ENCODE measurements around the gene BMPR1A. TPM values are rescaled to one million over a fixed set of nuclear protein-coding genes. Genes with fewer than 3 reads are reported as not detected.

BMPR1A gene
- total RNA-seq, 1 experiment from 2014 or later, result 72.5 TPM

DNA sequence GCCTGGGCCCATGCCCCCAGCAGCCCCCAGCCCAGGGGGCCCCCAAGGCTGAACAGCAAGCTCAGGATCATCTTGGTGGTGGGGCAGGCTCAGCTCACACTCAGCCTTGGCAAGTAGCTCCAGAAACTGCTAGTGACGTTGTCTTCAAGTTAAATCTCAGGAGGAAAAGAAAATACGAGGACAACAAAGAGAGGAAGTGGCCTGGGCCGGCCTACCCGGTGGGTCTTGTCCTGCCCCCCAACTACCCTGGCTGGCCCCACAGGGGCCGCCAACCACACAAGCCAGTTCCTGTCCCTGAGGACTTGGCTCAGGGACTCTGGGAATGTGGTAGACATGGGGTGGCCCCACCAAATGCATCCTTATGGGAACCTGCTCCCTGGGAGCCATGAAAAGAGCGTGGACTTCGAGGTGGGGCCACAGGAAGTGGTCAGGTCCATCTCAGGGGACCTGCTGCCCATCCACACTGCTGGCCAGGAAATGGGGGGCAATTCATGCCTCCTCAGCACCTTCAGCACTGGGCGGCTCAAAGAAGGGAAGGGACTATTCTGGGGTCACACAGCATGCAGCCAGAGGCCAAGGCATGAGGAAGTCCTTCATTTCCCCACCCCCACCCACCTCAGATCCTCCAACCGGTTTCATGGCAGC lies 201.2 kb downstream of the BMPR1A start, which contains the start of gene MMRN2:
TSS of gene MMRN2 (minus strand) at position 145 of the 645 bp plus-strand sequence. CDS start at position 71, 74 bp downstream.
- no peak for DNase-seq (ENCODE audit: low spot score)
- in situ Hi-C loops (cut with HindIII; ENCODE audit: low sequenced_read_pairs), result no loop called here

DNA sequence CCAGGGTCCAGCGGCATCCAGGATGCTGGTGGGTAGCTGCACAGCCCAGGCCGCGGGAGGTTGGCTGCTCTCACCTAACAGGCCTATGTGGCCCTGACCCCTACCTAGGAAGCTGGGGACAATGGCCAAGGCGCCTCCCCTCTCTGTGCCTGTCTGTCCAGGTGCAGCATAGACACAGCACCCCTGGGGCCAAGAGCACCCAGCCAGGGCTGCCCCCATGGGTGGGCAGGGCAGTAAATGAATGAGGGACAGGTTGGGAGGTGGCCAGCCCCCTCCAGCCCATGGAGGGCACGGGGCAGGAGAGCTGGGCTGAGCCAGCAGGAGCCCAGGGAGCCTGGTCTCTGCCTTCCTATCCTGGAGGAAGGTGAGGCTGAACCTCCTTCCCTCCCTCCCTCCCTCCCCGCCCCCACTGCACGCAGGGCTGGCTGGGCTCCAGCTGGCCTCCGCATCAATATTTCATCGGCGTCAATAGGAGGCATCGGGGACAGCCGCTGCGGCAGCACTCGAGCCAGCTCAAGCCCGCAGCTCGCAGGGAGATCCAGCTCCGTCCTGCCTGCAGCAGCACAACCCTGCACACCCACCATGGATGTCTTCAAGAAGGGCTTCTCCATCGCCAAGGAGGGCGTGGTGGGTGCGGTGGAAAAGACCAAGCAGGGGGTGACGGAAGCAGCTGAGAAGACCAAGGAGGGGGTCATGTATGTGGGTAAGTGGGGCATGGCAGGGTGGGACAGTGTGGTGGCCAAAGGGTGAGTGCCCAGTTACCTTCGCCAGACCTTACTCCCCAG lies 201.9 kb downstream of the BMPR1A start, which contains the start of gene SNCG:
TSS of gene SNCG (plus strand) at position 484 of the 785 bp plus-strand sequence. CDS start at position 583, 99 bp downstream.
- no peak for DNase-seq (ENCODE audit: low spot score)

DNA sequence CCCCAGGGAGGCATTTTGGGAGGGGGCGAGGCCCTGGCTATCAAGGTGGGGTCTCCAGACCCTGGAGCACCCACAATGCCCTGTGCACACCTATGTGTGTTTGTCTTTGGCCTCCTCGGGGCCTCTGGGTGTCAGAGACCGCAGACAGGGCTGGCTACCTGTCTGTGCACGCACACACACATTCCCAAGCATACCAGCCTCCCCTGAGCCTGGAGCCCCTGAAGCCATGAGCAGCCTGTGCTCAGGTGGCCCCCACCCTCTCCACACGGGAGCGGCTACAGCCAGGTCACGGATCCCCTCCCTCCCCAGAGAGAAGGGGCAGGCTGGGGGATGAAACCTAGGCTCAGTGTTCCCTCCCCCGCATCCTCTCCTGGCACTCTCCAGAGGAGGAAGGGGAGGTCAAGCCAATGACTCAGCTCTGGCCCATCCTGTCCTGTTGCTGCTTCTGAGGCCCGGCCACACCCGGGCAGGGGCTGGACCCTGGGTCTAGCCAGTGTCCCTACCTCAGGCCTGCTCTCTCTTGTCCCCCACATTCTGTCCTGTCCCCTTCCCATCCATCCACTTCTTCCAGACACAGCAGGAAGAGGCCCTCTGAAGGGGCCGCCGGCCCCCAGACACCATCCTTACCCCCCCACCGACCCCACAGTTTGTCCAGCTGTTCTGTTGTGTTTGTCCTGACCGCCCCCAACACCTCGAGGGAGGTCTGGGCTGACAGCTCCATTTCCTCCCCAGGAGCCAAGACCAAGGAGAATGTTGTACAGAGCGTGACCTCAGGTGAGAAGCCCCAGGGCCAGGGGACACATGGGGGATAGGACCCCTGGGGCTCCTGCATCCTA lies 202.7 kb downstream of the BMPR1A start:
- no peak for DNase-seq (ENCODE audit: low spot score)
- in situ Hi-C loops (cut with HindIII; ENCODE audit: low sequenced_read_pairs), result no loop called here

More for the DNA sequence above, 201.9 kb downstream of the BMPR1A start, which contains the start of gene SNCG:
- in situ Hi-C loops (cut with HindIII; ENCODE audit: low sequenced_read_pairs), result no loop called here

DNA sequence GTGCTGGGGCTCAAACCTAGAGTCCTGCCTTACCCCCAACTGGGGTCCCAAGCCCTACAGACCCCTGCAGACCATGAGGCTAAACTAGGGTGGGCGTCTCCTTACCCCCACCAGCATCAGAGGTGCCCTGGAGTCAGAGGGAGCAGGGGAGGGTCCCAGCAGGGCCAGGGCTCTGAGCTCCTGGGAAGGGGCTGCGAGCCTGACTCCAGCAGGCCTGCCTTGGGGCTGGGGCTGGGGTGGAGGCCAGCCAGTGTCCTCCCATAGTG lies 203.3 kb downstream of the BMPR1A start:
- in situ Hi-C loops (cut with HindIII; ENCODE audit: low sequenced_read_pairs), result no loop called here
- no peak for DNase-seq (ENCODE audit: low spot score)

DNA sequence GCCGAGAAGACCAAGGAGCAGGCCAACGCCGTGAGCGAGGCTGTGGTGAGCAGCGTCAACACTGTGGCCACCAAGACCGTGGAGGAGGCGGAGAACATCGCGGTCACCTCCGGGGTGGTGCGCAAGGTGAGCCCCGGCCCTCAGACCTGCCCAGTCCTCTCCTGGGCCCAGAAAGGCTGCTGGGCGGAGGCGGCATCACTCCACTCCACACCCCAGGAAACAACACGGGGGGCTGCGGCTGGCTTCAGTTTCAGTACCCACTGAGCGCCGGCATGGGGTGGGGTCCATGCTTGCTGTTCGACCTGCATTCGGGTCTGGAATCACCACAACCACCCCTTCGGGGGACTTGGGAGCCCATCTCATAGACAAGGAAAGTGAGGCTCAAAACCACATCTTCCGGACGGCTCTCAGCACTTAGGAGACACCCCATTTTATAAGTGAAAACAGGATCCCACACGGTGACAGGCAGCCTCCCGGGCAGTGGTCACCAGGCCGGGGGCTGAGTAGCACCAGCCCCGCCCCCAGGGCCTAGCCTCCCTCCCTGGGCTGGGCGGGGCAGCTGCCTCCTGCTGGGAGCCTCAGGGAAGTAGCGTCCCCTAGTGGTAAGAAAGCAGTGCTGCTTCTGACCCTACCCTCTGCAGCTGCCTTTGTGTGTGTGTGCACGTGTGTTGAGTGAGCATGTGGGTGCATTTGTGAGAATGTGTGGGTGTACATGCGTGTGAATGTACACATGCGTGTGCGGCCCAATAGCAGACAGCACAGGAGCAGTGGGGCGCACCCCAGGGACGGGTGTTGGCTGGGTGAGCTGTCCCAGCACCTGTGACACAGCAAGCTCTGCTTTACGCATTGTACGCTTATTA lies 203.8 kb downstream of the BMPR1A start:
- in situ Hi-C loops (cut with HindIII; ENCODE audit: low sequenced_read_pairs), result no loop called here
- no peak for DNase-seq (ENCODE audit: low spot score)

DNA sequence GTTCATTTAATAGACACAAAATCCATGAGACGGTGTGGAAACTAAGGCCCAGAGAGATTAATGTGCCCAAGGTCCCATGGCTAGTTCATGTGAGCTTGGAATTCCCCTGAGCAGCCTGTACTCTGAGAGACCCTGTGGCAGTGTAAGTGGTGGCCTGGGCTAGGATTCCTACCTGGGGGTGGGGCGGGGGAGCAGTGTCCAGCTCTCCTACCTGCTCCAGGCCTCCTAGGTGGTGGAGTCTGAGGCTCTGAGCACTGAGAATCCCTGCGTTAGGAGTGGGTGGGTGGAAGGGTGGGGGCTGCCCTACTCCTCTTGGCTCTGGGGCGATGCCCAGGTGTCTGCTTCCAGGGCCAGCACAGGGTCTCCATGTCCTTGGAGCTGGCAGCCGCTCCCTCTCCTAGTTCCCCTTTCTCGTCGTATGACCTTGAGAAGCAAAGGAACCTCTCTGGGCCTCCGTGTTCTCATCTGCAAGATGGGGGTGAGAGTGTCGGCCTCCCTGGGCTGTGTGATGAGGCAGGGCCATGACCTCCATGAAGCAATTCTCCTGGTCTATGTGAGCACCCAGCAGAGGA lies 204.5 kb downstream of the BMPR1A start:
- DNase-seq (ENCODE audit: low spot score), result no peak
- in situ Hi-C loops (cut with HindIII; ENCODE audit: low sequenced_read_pairs), result no loop called here

DNA sequence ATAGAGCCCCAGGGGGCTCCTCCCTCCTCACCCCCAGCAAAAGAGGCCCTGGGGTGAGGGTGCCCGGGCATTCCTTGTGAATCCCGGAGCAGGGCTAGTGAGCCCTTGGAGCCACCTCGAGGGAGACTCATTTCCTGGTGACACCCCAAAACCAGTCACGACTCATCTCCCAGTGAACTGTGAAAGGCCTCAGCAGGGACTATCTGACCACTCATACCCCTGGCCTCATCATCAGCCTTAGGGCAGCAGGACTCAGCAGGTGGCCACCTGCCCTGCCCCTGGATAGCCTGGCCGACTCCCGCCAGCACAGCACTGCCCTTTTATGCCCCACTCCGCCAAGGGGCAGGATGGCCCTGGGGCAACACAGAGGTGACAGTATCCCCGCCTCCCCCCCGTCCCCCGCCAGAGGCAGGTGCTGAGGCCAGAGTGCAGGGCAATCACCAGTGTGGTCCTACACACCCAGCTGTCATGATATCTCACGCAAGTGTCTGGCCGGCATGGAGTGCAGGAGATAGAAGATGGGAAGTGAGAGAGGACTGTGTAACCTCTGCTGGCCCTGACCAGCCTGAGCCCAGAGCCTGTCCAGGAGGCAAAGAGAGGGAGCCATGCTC lies 205.2 kb downstream of the BMPR1A start:
- in situ Hi-C loops (cut with HindIII; ENCODE audit: low sequenced_read_pairs), result no loop called here

DNA sequence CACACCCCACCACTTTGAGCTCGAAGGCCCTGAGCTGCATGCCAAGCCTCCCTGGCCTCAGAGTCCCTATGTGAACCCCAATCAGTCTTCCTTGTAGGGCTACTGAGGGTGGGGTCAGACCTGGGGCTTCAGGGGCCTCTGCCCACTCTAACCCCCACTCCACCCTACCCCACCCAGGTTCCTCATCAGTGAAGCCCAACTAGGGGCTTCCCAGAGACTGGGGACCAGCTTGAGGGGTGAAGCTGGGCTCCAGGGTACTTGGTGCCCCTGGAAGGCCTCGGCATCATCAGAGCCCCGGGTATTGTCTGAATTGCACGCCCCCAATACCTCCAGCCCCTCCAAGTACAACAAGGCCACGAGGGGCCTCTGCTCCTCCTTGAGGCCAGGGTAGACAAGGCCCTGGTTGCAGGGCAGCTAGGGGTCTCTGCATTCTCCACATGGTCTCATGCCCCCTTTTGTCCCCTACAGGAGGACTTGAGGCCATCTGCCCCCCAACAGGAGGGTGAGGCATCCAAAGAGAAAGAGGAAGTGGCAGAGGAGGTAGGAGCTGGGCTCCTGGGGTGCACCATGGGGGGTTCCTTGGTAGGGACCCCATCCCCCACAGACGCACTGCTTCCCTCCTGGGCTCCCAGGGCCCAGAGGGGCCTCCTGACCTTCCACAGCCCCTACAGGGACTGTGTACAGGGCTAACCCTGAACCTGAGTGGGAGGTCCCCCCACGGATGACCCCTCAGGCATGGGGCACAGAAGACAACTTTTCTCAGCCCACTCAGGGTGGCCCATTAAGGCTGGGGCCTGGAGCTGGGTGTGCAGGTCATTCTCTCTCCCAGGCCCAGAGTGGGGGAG lies 205.9 kb downstream of the BMPR1A start:
- in situ Hi-C loops (cut with HindIII; ENCODE audit: low sequenced_read_pairs), result no loop called here
- no peak for DNase-seq (ENCODE audit: low spot score)

More for the DNA sequence above, 205.2 kb downstream of the BMPR1A start:
- no peak for DNase-seq (ENCODE audit: low spot score)

DNA sequence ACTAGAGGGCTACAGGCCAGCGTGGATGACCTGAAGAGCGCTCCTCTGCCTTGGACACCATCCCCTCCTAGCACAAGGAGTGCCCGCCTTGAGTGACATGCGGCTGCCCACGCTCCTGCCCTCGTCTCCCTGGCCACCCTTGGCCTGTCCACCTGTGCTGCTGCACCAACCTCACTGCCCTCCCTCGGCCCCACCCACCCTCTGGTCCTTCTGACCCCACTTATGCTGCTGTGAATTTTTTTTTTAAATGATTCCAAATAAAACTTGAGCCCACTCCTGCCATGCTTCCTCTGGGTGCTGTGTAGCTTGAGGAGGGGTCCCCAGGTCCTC lies 206.5 kb downstream of the BMPR1A start:
- in situ Hi-C loops (cut with HindIII; ENCODE audit: low sequenced_read_pairs), result no loop called here
- no peak for DNase-seq (ENCODE audit: low spot score)

DNA sequence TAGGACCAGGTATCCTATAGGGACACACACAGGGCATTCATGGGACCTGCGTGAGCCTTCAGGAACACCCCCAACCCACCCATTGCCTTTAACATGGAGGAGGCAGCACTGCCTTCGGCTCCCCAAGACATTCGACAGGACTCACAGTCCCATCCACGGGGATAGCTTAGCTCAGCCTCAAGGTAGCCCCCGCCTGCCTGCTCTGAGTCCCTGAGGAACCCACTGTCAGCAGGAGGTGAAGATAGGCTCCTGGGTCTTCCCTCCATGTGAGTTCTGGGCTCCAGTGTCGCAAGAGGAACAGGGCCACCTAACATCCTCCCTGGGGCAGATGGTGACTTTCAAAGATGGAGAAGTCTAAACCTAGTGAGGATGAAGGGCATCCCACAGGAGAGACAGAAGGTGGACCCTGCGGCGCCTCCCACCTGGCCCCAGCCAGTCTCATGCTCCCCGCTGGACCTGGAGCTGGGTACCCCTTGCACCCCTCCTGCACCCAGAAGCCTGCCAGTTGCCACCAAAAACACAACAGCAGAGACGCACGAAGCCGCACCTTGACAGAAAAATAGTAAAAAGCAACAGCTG lies 207.0 kb downstream of the BMPR1A start:
- DNase-seq (ENCODE audit: low spot score), result no peak
- in situ Hi-C loops (cut with HindIII; ENCODE audit: low sequenced_read_pairs), result no loop called here

DNA sequence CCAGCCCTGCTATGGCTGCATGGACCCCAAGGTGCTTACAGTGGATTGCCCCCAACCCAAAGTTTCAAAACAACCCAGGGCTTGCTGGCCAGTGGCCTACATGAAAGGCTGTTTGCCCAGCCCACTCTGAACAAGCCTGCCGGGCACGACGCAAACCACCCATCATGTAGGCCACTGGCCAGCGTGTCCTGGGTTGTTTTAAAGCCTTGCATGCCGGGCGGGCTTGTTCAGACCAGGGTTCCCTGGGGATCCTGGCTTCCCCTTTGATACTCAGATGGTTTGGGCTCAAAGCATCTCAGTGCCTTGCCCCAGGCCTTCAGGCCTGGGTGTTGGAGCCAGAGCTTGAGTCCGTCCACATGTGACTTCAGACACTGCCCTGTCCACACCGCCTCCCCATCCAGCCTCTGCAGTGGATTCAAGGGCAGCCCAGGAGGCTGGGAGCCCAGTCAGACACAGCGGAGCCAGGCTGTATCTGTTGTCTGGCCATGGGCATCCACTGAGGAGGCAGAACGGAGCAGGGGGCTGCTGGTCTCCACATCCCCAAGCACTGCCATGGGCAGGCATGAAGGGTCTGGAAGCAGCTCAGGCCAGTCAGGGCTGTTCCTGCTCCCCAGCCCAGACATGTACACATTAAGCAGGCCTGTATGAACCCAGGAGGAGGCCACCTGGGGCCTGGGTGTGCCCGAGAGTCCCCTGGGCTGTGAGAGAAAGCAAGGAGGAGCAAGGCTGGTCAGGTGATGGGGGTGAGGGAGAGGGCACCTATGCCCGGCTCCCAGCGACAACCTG lies 207.8 kb downstream of the BMPR1A start:
- in situ Hi-C loops (cut with HindIII; ENCODE audit: low sequenced_read_pairs), result no loop called here
- no peak for DNase-seq (ENCODE audit: low spot score)

DNA sequence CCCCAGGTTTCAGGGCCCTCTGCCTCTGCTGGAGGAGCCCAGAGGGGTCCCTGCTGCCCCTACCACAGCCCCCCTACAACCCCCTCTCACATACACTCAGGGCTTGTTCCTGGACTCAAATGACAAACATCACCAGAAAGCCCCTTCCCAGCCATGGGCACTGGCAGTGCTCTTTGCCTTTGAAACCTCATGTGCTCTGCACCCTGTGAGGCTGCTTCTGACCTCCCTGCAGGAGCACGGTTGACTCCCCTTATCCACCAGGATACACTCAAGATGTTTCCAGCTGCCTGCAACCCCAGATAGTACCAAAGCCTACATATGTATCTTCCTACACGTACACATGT lies 208.4 kb downstream of the BMPR1A start:
- in situ Hi-C loops (cut with HindIII; ENCODE audit: low sequenced_read_pairs), result no loop called here
- no peak for DNase-seq (ENCODE audit: low spot score)

DNA sequence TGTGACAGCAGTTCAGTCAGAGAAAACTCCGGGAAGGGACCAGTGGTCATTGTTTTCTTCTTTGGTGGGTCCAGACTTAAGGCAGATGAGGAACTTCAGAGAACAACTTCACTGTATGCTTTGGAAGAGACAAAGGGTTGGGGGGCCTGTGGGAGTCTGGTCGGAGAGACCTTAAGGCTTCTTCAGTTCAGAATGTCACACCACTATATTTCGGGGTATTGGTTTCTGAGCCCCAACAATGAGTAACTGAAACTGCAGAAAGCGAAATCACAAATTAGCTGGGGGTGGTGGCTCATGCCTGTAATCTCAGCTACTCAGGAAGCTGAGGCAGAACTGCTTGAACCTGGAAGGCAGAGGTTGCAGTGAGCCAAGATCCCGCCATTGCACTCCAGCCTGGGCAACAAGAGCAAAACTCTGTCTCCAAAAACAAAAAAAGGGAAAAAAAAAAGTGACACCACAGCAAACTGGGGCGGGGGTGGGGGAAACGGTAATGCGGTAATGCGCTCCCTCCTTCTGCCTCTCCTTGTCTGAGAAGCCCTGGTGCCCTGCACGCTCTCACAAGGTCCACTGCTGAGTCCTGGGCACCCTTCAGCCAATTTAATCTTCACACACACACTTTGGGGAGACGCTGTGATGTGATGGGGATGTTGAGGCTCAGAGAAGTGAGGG lies 209.7 kb downstream of the BMPR1A start:
- in situ Hi-C loops (cut with HindIII; ENCODE audit: low sequenced_read_pairs), result no loop called here
- DNase-seq (ENCODE audit: low spot score), result no peak

DNA sequence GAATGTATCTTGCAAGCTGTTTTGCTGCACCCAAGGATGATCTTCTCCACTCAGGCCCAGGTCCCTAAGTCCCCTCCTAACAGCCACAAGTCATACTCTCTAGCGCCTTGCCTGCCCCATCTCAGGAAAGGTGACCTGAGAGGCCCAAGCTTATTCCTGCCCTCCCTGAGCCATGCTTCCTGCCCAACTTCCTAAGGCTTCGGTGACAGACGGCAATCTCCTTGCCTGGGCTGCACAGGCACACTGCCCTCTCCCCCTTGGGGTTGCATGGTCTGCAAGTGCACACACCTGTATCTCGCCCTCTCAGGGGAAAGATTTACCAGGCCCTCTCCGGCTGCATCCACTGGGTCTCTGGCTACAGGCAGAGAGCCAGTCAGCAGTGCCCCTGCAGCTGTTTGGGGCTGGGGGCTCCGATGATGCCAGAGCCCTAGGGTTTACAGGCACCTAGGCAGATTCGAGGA lies 211.1 kb downstream of the BMPR1A start:
- in situ Hi-C loops (cut with HindIII; ENCODE audit: low sequenced_read_pairs), result no loop called here
- no peak for DNase-seq (ENCODE audit: low spot score)

DNA sequence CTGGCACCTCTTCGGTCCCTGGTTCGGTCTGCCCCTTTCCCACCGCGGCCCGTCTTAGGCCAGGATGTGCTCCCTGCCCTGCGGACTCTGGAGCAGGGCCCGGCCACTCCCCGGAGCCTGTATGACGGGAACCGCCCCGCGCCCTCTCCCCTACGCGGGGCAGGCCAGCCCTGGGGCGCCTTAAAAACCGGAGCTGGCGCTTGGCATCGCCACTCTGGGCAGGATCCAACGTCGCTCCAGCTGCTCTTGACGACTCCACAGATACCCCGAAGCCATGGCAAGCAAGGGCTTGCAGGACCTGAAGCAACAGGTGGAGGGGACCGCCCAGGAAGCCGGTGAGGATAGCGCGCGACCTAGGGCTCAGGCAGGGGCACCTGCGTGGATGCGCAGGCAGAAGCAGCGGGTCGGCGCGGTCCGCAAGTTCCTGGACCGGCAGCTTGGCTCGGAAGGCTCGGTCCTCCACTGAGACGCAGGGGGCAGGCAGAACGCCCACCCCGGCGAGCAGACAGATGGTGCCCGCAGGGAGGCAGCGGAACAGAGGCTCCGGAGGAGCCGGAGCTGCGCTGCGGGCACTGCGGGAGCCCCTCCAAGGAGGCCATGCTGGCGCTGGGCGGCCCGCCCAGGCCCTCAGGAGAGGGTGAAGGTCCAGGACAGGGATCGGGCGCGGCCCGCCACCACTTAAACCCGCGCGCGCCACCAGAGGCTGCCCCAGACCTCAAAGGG lies 212.0 kb downstream of the BMPR1A start, which contains the start of gene ADIRF:
TSS of gene ADIRF (plus strand) at position 212 of the 723 bp plus-strand sequence. CDS start at position 275, 63 bp downstream.
- no peak for DNase-seq (ENCODE audit: low spot score)
- in situ Hi-C loops (cut with HindIII; ENCODE audit: low sequenced_read_pairs), result no loop called here

All from G401 (cell line).